WTC11 (cell line): ENCODE results near the gene CEACAM19. TPM values are rescaled to one million over a fixed set of nuclear protein-coding genes. Genes with fewer than 3 reads are reported as not detected.
A peak's percentile ranks its signal among the peaks of the same experiment; 100 is the strongest.

ENCODE experiments used
- ATAC-seq: fragments of 200-7000 bp; cut with Tn5 transposase; 2 replicates; pipeline ENCODE4 v1.10.0; 2021; ENCODE audit warnings: mild to moderate bottlenecking, moderate library complexity
- CTCF ChIA-PET: fragments of 300-600 bp; sonication (Branson Sonifier 250); formaldehyde crosslinking; loops from one replicate; lab custom pipeline; 2021; ENCODE audit warnings: antibody characterized with exemption; lab: Charles Lee
- POLR2A ChIA-PET: fragments of 350-600 bp; sonication (Branson Sonifier 250); formaldehyde crosslinking; loops from one replicate; lab custom pipeline; 2021; ENCODE audit warnings: antibody characterized with exemption; lab: Charles Lee
- DNase-seq: peaks from one replicate; pipeline ENCODE4 v3.0.0; 2021; ENCODE audit warnings: low spot score
- H3K27ac Mint-ChIP-seq: 2 replicates; pipeline ENCODE4 v1.8.0; 2021; ENCODE audit warnings: mixed read lengths
- H3K27me3 Mint-ChIP-seq: 2 replicates; pipeline ENCODE4 v1.8.0; 2021; ENCODE audit warnings: low read depth, mild to moderate bottlenecking, moderate library complexity, mixed read lengths
- H3K36me3 Mint-ChIP-seq: 2 replicates; pipeline ENCODE4 v1.8.0; 2021; ENCODE audit warnings: mixed read lengths
- H3K4me1 Mint-ChIP-seq: 2 replicates; pipeline ENCODE4 v1.8.0; 2022; ENCODE audit warnings: mixed read lengths
- H3K4me3 Mint-ChIP-seq: 2 replicates; pipeline ENCODE4 v1.8.0; 2021; ENCODE audit warnings: mild to moderate bottlenecking, moderate library complexity, mixed read lengths
- H3K9me3 Mint-ChIP-seq: 2 replicates; pipeline ENCODE4 v1.8.0; 2021; ENCODE audit warnings: mixed read lengths
- ATF3 ChIP-seq: sonication (generic); formaldehyde crosslinking; conservative IDR thresholded peaks from 2 replicates; pipeline ENCODE4 v1.8.1; 2022; ENCODE audit warnings: mild to moderate bottlenecking, missing genetic modification reagents
- CTCF ChIP-seq: fragments of 200-600 bp; IDR thresholded peaks from 2 replicates; pipeline ENCODE4 v1.8.0; 2022; ENCODE audit warnings: antibody characterized with exemption
- E2F1 ChIP-seq: sonication (generic); formaldehyde crosslinking; IDR thresholded peaks from 2 replicates; pipeline ENCODE4 v1.8.0; 2022; ENCODE audit warnings: mild to moderate bottlenecking, missing genetic modification reagents
- JUN ChIP-seq: sonication (generic); formaldehyde crosslinking; IDR thresholded peaks from 2 replicates; pipeline ENCODE4 v1.8.0; 2023; ENCODE audit warnings: mild to moderate bottlenecking, missing genetic modification reagents
- MLX ChIP-seq: sonication (generic); formaldehyde crosslinking; IDR thresholded peaks from 2 replicates; pipeline ENCODE4 v1.8.1; 2023; ENCODE audit warnings: mild to moderate bottlenecking, missing genetic modification reagents, moderate library complexity
- MXD4 ChIP-seq: fragments of 250-450 bp; sonication (Bioruptor Pico); IDR thresholded peaks from 2 replicates; pipeline ENCODE4 v1.8.0; 2021; ENCODE audit warnings: mild to moderate bottlenecking, moderate library complexity, borderline replicate concordance
- NR1H2 ChIP-seq: sonication (generic); formaldehyde crosslinking; IDR thresholded peaks from 2 replicates; pipeline ENCODE4 v1.9.0; 2021; ENCODE audit warnings: mild to moderate bottlenecking, moderate library complexity, missing genetic modification reagents
- SMAD3 ChIP-seq: sonication (generic); formaldehyde crosslinking; IDR thresholded peaks from 2 replicates; pipeline ENCODE4 v1.8.0; 2022; ENCODE audit warnings: missing genetic modification reagents, mild to moderate bottlenecking, borderline replicate concordance
- ZNF219 ChIP-seq: sonication (generic); formaldehyde crosslinking; IDR thresholded peaks from 2 replicates; pipeline ENCODE4 v1.8.0; 2023; ENCODE audit warnings: missing genetic modification reagents, mild to moderate bottlenecking, borderline replicate concordance
- ZNF281 ChIP-seq: sonication (generic); formaldehyde crosslinking; IDR thresholded peaks from 2 replicates; pipeline ENCODE4 v1.8.0; 2023; ENCODE audit warnings: mild to moderate bottlenecking, missing genetic modification reagents
- ZNF396 ChIP-seq: fragments of 250-450 bp; sonication (Bioruptor Pico); IDR thresholded peaks from 2 replicates; pipeline ENCODE4 v1.8.0; 2021; ENCODE audit warnings: mild to moderate bottlenecking, moderate library complexity, borderline replicate concordance
- ZNF671 ChIP-seq: fragments of 250-450 bp; sonication (Bioruptor Pico); IDR thresholded peaks from 2 replicates; pipeline ENCODE4 v1.8.0; 2021; ENCODE audit warnings: mild to moderate bottlenecking
- total RNA-seq: library from RNA; stranded (reverse); gene quantifications from 3 replicates; pipeline ENCODE4 v1.2.3, GENCODE V29; 2021
- TF ChIP-seq, protein P1 (sequence below): sonication (generic); formaldehyde crosslinking; IDR thresholded peaks from 2 replicates; pipeline ENCODE4 v1.8.0; 2022; ENCODE audit warnings: mild to moderate bottlenecking, missing genetic modification reagents
- TF ChIP-seq, protein P2 (sequence below): sonication (generic); formaldehyde crosslinking; IDR thresholded peaks from 2 replicates; pipeline ENCODE4 v1.8.0; 2022; ENCODE audit warnings: mild to moderate bottlenecking, missing genetic modification reagents
- TF ChIP-seq, protein P3 (sequence below): fragments of 250-450 bp; sonication (Bioruptor Pico); IDR thresholded peaks from 2 replicates; pipeline ENCODE4 v1.9.0; 2021; ENCODE audit warnings: mild to moderate bottlenecking, borderline replicate concordance

Gene CEACAM19
- total RNA-seq, 1 experiment from 2014 or later = 2.9 TPM

- peak; percentile 84 for ATAC-seq
- Mint-ChIP-seq H3K27ac (no peak overlapping the region), H3K4me1 (peaks cover 22% of the 10 kb centered on the region), H3K9me3 (no peaks in the 10 kb centered on the region), H3K4me3 (peak overlapping the region; percentile 11; the same call in 1 of the 2 replicates)
- POLR2A ChIA-PET = interaction anchor here (0.6 kb wide), 1 partner anchor 155 kb away, joined by 4 read pairs; no protein-coding TSS in a partner anchor
- DNase-seq = peak; percentile 94
- peak; percentile 97 for TF ChIP-seq CTCF
- no peak for TF ChIP-seq ZNF396
- TF ChIP-seq, all 79 proteins: peak for 1
- Mint-ChIP-seq H3K36me3 (no peaks in the 10 kb centered on the region), H3K27me3 (no peaks in the 10 kb centered on the region)
- CTCF ChIA-PET = interaction anchor here (0.6 to 5.8 kb wide), 43 partner anchors 10 to 349 kb away, joined by 3 to 128 read pairs (median 4); partner anchors contain the start of genes BCL3, CBLC, NECTIN2 and TOMM40
Measured at GRCh38 chr19:44689290-44690130, 18.2 kb downstream of the CEACAM19 start.

GRCh38 chr19:44690131-44690440 is 18.8 kb downstream of the CEACAM19 start:
- DNase-seq = no peak
- Mint-ChIP-seq H3K4me1 (peaks cover 19% of the 10 kb centered on the region), H3K36me3 (no peaks in the 10 kb centered on the region), H3K27ac (no peak overlapping the region), H3K27me3 (no peaks in the 10 kb centered on the region), H3K9me3 (no peaks in the 10 kb centered on the region), H3K4me3 (no peak overlapping the region)
- no peak for ATAC-seq
- ChIA-PET CTCF (interaction anchor here (0.8 to 5.8 kb wide), 24 partner anchors 10 to 213 kb away, joined by 3 to 128 read pairs (median 6); partner anchors contain the start of gene NECTIN2), POLR2A (no interaction called here)
- no peak for TF ChIP-seq SMAD3 (CRISPR knock-in tag)
- no peak for TF ChIP-seq MXD4 (CRISPR knock-in tag)
- TF ChIP-seq, protein P1, sequence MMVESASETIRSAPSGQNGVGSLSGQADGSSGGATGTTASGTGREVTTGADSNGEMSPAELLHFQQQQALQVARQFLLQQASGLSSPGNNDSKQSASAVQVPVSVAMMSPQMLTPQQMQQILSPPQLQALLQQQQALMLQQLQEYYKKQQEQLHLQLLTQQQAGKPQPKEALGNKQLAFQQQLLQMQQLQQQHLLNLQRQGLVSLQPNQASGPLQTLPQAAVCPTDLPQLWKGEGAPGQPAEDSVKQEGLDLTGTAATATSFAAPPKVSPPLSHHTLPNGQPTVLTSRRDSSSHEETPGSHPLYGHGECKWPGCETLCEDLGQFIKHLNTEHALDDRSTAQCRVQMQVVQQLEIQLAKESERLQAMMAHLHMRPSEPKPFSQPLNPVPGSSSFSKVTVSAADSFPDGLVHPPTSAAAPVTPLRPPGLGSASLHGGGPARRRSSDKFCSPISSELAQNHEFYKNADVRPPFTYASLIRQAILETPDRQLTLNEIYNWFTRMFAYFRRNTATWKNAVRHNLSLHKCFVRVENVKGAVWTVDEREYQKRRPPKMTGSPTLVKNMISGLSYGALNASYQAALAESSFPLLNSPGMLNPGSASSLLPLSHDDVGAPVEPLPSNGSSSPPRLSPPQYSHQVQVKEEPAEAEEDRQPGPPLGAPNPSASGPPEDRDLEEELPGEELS (CRISPR knock-in tag) = no peak
- TF ChIP-seq ZNF219 = no peak
- TF ChIP-seq ZNF281 (CRISPR knock-in tag) = no peak
- TF ChIP-seq, protein P2, sequence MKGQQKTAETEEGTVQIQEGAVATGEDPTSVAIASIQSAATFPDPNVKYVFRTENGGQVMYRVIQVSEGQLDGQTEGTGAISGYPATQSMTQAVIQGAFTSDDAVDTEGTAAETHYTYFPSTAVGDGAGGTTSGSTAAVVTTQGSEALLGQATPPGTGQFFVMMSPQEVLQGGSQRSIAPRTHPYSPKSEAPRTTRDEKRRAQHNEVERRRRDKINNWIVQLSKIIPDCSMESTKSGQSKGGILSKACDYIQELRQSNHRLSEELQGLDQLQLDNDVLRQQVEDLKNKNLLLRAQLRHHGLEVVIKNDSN (CRISPR knock-in tag) = no peak

- Mint-ChIP-seq H3K9me3 (no peaks in the 10 kb centered on the region), H3K36me3 (no peaks in the 10 kb centered on the region), H3K4me1 (peaks cover 25% of the 10 kb centered on the region), H3K27ac (peak overlapping the region; percentile 17), H3K27me3 (no peaks in the 10 kb centered on the region; the same call in 1 of the 2 replicates), H3K4me3 (no peak overlapping the region)
- ChIA-PET CTCF (interaction anchor here (0.5 to 5.8 kb wide), 4 partner anchors 29 to 120 kb away, joined by 3 to 128 read pairs (median 44); no protein-coding TSS in a partner anchor), POLR2A (no interaction called here)
- ATAC-seq (no peak), DNase-seq (no peak)
- TF ChIP-seq MXD4 (CRISPR knock-in tag) = no peak
- TF ChIP-seq, protein P3, sequence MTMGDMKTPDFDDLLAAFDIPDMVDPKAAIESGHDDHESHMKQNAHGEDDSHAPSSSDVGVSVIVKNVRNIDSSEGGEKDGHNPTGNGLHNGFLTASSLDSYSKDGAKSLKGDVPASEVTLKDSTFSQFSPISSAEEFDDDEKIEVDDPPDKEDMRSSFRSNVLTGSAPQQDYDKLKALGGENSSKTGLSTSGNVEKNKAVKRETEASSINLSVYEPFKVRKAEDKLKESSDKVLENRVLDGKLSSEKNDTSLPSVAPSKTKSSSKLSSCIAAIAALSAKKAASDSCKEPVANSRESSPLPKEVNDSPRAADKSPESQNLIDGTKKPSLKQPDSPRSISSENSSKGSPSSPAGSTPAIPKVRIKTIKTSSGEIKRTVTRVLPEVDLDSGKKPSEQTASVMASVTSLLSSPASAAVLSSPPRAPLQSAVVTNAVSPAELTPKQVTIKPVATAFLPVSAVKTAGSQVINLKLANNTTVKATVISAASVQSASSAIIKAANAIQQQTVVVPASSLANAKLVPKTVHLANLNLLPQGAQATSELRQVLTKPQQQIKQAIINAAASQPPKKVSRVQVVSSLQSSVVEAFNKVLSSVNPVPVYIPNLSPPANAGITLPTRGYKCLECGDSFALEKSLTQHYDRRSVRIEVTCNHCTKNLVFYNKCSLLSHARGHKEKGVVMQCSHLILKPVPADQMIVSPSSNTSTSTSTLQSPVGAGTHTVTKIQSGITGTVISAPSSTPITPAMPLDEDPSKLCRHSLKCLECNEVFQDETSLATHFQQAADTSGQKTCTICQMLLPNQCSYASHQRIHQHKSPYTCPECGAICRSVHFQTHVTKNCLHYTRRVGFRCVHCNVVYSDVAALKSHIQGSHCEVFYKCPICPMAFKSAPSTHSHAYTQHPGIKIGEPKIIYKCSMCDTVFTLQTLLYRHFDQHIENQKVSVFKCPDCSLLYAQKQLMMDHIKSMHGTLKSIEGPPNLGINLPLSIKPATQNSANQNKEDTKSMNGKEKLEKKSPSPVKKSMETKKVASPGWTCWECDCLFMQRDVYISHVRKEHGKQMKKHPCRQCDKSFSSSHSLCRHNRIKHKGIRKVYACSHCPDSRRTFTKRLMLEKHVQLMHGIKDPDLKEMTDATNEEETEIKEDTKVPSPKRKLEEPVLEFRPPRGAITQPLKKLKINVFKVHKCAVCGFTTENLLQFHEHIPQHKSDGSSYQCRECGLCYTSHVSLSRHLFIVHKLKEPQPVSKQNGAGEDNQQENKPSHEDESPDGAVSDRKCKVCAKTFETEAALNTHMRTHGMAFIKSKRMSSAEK (CRISPR knock-in tag) = no peak
- TF ChIP-seq ATF3 = no peak
- no peak for TF ChIP-seq E2F1
- TF ChIP-seq ZNF671 (CRISPR knock-in tag) = no peak
- no peak for TF ChIP-seq MLX (CRISPR knock-in tag)
- TF ChIP-seq JUN (CRISPR knock-in tag) = no peak
- no peak for TF ChIP-seq NR1H2 (CRISPR knock-in tag)
Measured at GRCh38 chr19:44692379-44692721, 21.1 kb downstream of the CEACAM19 start.
